ENCODE data around the gene HDDC2. TPM values are rescaled to one million over a fixed set of nuclear protein-coding genes. Genes with fewer than 3 reads are reported as not detected.

Gene HDDC2
- total and polyA plus RNA-seq, 9 of the 15 experiments (the other 6 are each of a cell fraction or from before 2014, with no cell fraction given), result 194 to 632 (median 294) TPM

DNA sequence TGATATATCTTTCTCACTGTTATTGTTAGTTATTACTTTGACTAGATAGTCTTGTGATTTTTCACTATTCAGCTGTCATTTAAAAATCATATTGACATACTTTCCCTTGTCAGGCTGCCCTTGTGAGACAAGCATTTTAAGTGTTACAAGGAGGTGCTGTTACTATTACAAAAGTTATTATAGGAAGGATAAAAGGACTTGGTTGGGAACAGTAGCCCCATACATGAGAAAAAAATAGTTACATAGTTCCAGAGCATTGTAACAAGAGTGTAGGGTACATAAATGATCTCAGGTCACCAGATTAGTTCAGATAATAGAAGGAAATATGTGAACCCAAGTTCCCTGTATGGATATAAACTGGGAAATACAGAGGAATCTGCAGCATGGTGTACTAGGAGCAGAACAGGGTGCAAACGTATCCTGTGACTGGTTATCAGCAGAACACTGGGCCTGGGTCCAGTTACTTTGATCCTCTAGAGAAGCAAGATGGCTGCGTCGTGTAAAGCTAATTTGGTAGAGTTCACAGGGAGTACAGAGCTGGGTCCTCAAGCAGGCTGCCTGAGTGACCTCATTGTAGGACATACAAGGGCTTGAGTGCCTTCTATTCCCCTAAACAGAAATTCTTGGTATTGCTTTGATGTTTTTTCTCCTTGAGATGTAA lies 38.5 kb upstream of the HDDC2 start (continued):
- TF ChIP-seq, protein P1, sequence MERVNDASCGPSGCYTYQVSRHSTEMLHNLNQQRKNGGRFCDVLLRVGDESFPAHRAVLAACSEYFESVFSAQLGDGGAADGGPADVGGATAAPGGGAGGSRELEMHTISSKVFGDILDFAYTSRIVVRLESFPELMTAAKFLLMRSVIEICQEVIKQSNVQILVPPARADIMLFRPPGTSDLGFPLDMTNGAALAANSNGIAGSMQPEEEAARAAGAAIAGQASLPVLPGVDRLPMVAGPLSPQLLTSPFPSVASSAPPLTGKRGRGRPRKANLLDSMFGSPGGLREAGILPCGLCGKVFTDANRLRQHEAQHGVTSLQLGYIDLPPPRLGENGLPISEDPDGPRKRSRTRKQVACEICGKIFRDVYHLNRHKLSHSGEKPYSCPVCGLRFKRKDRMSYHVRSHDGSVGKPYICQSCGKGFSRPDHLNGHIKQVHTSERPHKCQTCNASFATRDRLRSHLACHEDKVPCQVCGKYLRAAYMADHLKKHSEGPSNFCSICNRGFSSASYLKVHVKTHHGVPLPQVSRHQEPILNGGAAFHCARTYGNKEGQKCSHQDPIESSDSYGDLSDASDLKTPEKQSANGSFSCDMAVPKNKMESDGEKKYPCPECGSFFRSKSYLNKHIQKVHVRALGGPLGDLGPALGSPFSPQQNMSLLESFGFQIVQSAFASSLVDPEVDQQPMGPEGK (CRISPR knock-in tag; IDR thresholded peaks at IDR 0.05; ENCODE audit: borderline replicate concordance), result no peak
- TF ChIP-seq DIDO1 (tag; IDR thresholded peaks at IDR 0.05; ENCODE audit: low read depth), result no peak

DNA sequence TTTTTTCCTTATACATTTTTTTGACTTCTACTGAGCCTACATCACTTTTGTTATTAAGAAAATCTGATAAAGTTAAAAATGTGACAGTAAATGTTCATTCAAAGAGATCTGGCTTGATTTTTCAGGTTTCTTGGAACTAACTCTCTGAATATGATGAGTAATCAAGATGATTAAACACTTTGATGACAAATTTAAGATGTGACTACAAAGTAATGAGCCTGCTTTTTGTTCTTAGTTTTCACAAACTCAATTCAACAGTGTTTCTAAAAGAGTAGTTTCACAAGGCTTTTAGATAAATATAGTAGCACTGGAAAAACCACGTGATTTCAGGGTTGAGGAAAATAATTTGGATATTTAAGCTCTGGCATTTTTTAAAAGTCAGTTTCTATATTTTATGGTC lies 37.9 kb upstream of the HDDC2 start:
- Histone ChIP-seq H3K27ac (ENCODE audit: extremely low read depth, low read depth, low read length) (no peak overlapping the region), H3K9me3 (replicated peaks; ENCODE audit: control insufficient read depth, insufficient read depth, low read depth, low read length) (no peaks in the 10 kb centered on the region), H3K4me2 (ENCODE audit: insufficient read depth, low read length) (no peak overlapping the region), H3K9me1 (ENCODE audit: control insufficient read depth, insufficient read depth, low read length) (no peaks in the 10 kb centered on the region), H3K79me2 (ENCODE audit: control insufficient read depth, insufficient read depth, low read length) (no peaks in the 10 kb centered on the region), H4K20me1 (replicated peaks; ENCODE audit: control insufficient read depth, insufficient read depth, low read length) (no peaks in the 10 kb centered on the region), H3K9ac (ENCODE audit: insufficient read depth in 1 of 2, low read depth in 2 of 2, low read length in 2 of 2) (no peak overlapping the region), H3K36me3 (ENCODE audit: control insufficient read depth, insufficient read depth, low read length) (no peaks in the 10 kb centered on the region), H3K27me3 (ENCODE audit: control insufficient read depth in 2 of 2, insufficient read depth in 2 of 2, low read length in 2 of 2) (peaks cover 0 to 6% of the 10 kb centered on the region in 2 experiments; a peak in 3 of 5 replicates), H3K4me3 (no peak overlapping the region), H3K4me1 (replicated peaks in 1 of 2; ENCODE audit: control insufficient read depth in 2 of 2, insufficient read depth in 2 of 2, low read length in 2 of 2) (no peaks in the 10 kb centered on the region), H2AFZ (ENCODE audit: low read depth, low read length) (no peak overlapping the region)
- CTCF ChIA-PET (ENCODE audit: low intra/inter-chr PET ratio), result no interaction called here
- DNase-seq (ENCODE audit: extremely low read depth in 1 of 4, low spot score in 3 of 4), result no peak
- FAIRE-seq, result no peak
- POLR2A ChIA-PET, result interaction anchor here (0.7 kb wide), 1 partner anchor 10 kb away, joined by 4 read pairs; no protein-coding TSS in a partner anchor
- intact Hi-C loops (cut with micrococcal nuclease) (no loop called here), in situ Hi-C loops (cut with MboI) (no loop called here)
- BruUV-seq (replicated peaks), result no TSS peak
- 0% methylated on average over 1 of the region's 1 CpG for WGBS (ENCODE audit: insufficient coverage, low coverage, missing lambda C conversion rate)
- ATAC-seq, result no peak
- TF ChIP-seq ZNF282 (CRISPR knock-in tag; IDR thresholded peaks at IDR 0.05) (no peak), CHD1 (IDR thresholded peaks at IDR 0.05; ENCODE audit: low read length) (no peak), ARID2 (IDR thresholded peaks at IDR 0.05) (no peak), ETV5 (CRISPR knock-in tag; IDR thresholded peaks at IDR 0.05; ENCODE audit: low read depth) (no peak), ZNF764 (CRISPR knock-in tag; IDR thresholded peaks at IDR 0.05; ENCODE audit: low read depth) (no peak), ZNF316 (IDR thresholded peaks at IDR 0.05) (0 out of 2 replicates have a peak, but pooled peaks have one; percentile 19), SRSF9 (IDR thresholded peaks at IDR 0.05; ENCODE audit: borderline replicate concordance, low read depth, low read length) (no peak)
- TF ChIP-seq, protein P2, sequence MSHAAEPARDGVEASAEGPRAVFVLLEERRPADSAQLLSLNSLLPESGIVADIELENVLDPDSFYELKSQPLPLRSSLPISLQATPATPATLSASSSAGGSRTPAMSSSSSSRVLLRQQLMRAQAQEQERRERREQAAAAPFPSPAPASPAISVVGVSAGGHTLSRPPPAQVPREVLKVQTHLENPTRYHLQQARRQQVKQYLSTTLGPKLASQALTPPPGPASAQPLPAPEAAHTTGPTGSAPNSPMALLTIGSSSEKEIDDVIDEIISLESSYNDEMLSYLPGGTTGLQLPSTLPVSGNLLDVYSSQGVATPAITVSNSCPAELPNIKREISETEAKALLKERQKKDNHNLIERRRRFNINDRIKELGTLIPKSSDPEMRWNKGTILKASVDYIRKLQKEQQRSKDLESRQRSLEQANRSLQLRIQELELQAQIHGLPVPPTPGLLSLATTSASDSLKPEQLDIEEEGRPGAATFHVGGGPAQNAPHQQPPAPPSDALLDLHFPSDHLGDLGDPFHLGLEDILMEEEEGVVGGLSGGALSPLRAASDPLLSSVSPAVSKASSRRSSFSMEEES (CRISPR knock-in tag; IDR thresholded peaks at IDR 0.05), result peak; percentile 12; the same call in 1 of the 2 replicates
- TF ChIP-seq, protein P3, sequence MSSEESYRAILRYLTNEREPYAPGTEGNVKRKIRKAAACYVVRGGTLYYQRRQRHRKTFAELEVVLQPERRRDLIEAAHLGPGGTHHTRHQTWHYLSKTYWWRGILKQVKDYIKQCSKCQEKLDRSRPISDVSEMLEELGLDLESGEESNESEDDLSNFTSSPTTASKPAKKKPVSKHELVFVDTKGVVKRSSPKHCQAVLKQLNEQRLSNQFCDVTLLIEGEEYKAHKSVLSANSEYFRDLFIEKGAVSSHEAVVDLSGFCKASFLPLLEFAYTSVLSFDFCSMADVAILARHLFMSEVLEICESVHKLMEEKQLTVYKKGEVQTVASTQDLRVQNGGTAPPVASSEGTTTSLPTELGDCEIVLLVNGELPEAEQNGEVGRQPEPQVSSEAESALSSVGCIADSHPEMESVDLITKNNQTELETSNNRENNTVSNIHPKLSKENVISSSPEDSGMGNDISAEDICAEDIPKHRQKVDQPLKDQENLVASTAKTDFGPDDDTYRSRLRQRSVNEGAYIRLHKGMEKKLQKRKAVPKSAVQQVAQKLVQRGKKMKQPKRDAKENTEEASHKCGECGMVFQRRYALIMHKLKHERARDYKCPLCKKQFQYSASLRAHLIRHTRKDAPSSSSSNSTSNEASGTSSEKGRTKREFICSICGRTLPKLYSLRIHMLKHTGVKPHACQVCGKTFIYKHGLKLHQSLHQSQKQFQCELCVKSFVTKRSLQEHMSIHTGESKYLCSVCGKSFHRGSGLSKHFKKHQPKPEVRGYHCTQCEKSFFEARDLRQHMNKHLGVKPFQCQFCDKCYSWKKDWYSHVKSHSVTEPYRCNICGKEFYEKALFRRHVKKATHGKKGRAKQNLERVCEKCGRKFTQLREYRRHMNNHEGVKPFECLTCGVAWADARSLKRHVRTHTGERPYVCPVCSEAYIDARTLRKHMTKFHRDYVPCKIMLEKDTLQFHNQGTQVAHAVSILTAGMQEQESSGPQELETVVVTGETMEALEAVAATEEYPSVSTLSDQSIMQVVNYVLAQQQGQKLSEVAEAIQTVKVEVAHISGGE (CRISPR knock-in tag; IDR thresholded peaks at IDR 0.05), result no peak
- TF ChIP-seq, protein P4, sequence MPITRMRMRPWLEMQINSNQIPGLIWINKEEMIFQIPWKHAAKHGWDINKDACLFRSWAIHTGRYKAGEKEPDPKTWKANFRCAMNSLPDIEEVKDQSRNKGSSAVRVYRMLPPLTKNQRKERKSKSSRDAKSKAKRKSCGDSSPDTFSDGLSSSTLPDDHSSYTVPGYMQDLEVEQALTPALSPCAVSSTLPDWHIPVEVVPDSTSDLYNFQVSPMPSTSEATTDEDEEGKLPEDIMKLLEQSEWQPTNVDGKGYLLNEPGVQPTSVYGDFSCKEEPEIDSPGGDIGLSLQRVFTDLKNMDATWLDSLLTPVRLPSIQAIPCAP (CRISPR knock-in tag; IDR thresholded peaks at IDR 0.05; ENCODE audit: borderline replicate concordance), result no peak
